ENCODE results near the gene DISC1.

The DISC1 gene

DNA sequence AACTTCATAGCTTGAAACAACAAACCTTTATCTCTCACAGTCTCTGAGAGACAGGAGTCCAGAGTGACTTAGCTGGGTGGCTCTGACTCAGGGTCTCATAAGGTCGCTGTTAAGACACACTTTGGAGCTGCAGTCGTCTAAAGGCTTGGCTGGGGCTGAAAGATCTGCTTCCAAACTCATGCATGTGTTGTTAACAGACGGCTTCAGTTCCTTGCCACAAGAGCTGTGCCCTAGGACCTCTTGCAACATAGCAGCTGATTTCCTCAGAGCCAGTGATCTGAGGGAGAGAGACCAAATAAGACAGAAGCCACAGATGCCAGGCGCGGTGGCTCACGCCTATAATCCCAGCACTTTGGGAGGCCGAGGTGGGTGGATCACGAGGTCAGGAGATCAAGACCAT is 176.8 kb downstream of the DISC1 start:
- no peak for DNase-seq (ENCODE audit: extremely low read depth in 1 of 2, low read depth in 1 of 2)

DNA sequence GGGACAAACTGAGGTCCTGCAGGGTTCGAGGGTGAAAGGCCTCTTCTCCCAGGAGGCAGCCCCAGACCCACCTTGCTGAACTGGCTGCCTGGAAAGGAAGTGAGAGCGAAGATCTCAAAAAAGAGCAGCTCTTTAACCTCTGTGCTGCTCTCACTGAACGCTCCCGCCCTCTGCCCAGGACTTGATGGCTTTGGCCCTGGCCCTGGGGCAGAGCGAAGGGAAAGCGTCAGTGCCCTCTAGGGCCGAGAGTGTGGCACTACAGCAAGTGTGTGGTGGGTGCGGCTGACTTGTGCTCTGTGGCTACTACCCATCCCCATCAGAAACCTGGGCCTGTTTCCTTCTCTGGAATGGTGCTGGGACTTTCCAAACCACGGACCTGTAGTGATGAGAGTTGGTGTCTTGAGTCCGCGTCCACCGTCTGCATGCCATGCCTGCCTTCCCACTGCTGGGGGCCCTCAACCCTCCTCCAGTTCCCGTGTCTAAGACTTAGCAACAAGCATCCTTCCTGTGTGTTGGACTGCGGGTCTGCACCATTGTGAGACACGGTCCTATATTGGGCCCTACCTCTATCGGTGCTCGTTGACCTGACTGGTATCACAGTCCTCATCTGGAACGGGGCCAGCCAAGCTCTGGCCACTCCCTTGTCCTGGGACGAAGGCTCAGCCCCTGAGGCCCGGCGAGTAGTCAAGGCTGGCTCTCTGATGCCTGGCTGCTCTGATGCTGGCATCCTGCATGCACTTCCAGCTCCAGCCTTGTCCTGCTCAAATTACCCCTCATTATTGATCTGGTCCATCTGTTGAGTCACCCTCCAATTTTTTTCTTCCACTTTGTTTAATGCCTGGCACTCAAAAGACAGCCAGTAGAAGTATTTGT is 180.3 kb downstream of the DISC1 start:
- DNase-seq (ENCODE audit: extremely low read depth in 1 of 2, low read depth in 1 of 2) = no peak

DNA sequence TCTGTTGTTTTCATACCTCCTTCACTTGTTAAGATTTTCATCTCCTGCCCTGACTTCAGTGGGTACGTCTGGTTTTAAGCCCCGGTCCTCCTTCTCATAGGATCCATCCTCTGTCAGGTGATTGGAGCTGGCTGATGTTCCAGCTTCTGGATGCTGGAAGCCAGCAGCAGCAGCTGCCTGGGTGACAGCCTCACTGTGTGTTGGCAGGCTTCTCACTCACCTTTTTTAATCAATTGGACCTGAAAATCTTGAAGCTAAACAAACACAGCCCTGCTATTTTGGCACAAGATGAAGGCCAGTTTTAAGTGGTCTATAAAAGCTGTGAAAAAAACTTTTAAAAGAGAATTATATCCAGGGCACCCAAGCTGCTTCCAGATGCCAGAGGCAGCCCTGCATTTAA is 181.0 kb downstream of the DISC1 start:
- DNase-seq (ENCODE audit: extremely low read depth in 1 of 2, low read depth in 1 of 2) = no peak

DNA sequence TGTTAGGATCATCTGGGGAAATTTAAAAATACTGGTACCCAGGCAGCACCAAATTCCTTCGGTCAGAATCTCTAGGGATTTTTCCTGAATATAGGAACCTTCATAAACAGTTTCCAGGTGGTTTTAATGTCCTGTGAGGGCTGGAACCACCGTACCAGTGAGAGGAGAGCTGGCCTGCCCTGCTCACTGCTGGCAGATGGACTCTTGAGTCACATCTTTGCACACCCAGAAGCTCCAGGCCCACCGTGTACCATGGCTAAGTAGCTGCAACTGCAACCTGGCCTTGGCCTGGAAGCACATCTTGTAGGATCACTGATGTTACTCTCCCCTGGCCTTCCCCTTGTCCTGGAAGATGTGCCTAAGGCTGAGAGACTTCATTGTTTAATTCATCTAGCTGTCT is 181.5 kb downstream of the DISC1 start:
- DNase-seq (ENCODE audit: extremely low read depth in 1 of 2, low read depth in 1 of 2) = no peak

DNA sequence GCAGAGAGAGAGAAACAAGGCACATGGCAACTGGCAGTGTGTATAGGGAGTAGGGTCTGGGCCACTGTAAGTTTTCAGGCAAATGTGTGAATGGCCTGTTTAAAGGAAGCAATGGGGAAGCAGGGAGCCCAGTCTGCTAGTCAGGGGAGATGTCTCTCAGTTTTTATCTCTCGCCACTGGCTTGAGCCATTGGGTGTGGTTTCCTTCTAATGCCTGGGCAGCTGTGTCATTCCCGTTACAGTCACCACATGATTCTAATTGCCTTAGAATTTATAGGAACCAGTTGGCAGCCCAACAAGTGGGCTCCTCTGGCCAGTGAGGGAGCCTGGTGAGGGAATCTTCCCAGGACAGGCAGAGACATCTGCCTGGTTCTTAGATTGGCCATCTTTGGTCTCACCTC is 182.4 kb downstream of the DISC1 start:
- no peak for DNase-seq (ENCODE audit: extremely low read depth in 1 of 2, low read depth in 1 of 2)

DNA sequence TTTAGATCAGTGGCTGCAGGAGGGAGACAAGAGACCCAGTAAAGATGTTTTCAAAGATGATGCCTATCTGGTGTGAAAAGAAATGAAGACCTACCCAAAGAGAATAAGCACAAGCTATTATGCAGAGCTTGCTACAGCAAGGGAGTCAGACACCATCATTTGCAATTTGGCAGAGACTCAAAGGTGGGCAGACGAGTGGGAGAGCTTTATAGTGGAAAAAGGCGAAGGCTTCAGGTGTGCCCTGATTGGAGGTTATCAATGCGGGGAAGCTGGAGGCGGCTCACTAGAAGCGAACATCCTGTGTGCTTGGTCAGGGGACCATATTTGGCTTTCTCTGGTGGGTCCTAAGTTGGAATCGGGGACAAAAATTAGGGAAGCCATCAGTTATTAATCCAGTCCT is 183.8 kb downstream of the DISC1 start:
- DNase-seq (ENCODE audit: extremely low read depth in 1 of 2, low read depth in 1 of 2) = no peak

DNA sequence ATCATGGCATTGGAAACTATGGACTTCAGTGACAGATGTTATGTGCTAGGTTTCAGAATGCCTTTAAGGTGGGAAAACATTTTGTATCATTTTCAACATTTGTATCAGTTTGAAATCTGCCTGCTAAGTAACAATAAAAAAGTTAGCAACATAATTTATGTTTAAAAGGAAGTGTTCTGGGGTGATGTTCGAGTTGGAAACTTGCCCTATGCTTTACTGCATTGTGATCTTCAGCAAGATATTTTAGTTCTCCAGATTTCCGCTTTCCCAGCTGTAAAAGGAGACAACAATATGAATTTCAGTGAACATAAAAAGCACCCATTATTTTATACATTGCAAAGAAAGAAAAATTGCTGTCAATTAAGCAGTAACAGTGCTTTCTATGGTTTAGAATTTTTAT is 187.4 kb downstream of the DISC1 start:
- DNase-seq (ENCODE audit: extremely low read depth in 1 of 2, low read depth in 1 of 2) = no peak

DNA sequence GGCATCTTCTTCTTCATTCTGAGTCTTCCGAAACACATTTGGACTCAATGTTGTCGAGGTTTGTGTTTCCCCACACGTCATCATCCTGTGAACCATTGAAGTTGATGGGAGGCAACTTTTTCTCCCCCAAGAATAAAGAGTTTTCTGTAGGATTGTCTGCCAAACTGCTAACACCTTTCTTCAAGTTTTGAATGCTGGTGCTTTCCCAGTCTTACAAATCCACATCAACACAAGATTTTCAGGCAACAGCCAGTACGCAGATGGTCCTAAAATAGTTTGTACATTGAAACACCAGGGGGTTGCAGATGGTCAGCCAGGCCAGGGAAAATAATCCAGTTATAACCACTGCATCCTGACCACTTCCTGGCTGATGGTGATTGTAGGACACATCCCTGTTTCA is 187.9 kb downstream of the DISC1 start:
- DNase-seq (ENCODE audit: extremely low read depth in 1 of 2, low read depth in 1 of 2) = no peak

DNA sequence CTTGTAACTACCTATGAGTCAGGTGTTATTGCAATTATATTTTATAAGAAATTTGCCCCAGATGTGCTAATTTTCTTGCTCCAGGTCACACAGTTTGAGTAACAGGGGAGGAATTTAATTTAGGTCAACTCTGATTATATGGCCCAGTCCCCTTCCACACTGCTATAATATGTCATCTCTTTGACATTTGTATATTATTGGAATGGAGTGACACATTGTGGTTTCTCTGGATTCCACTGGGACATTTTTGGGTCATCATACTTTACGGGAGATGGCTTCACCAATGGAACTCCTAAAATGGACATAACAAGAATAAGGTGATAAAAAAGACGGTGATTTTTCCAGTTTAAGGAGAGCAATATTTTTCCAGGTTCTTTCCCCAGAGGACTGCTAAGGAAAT is 191.2 kb downstream of the DISC1 start:
- no peak for DNase-seq (ENCODE audit: extremely low read depth in 1 of 2, low read depth in 1 of 2)

DNA sequence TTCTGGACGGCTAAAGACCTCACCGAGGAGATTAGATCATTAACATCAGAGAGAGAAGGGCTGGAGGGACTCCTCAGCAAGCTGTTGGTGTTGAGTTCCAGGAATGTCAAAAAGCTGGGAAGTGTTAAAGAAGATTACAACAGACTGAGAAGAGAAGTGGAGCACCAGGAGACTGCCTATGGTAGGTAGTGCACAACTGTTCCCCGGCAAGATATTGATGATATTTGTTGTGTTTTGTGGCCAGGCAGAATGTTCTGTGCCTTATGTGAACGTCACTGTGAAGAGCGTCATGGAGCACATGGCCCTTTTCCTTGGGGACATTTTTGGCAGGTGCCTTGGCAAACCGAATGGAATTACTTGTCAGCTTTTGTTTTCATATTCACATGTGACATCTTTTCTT is 191.7 kb downstream of the DISC1 start:
- DNase-seq (ENCODE audit: extremely low read depth in 1 of 2, low read depth in 1 of 2) = no peak

DNA sequence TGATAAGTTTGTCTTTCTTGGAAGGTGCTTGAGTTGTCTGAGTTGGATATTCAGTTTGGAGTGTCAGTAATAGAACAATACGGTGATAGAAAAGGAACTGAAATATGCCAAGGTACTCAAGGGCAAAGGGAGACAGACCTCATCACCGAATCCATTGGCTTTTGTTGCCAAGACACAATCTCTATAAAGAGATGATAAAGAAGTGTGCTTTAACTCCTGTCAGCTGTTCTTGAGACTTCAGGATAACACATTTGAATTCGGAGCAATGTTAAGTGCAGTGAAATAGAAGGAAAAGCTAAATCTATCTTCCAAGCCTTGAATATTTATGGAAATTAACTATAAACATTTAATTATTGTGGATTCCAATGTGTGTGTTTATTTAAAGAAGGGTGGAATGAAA is 194.7 kb downstream of the DISC1 start:
- DNase-seq (ENCODE audit: extremely low read depth in 1 of 2, low read depth in 1 of 2) = no peak

DNA sequence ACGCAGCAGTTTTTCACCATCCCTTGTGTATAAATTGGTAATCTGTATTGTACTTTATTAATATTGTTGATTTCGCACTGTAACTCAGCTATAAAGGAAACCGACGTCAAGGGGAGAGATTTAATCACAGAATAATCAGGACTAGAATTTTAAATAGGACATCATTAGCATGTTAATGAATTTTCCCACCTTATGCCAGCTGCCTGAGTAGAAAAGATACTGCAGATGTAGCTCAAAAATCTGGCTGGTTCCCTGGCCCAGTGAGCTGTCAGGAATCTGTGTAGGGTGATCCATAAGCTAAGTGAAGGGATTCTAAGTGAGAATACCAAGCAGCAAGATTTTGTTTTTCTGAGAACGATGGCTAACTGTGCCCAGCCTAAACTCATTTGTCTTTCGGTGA is 195.5 kb downstream of the DISC1 start:
- no peak for DNase-seq (ENCODE audit: extremely low read depth in 1 of 2, low read depth in 1 of 2)

DNA sequence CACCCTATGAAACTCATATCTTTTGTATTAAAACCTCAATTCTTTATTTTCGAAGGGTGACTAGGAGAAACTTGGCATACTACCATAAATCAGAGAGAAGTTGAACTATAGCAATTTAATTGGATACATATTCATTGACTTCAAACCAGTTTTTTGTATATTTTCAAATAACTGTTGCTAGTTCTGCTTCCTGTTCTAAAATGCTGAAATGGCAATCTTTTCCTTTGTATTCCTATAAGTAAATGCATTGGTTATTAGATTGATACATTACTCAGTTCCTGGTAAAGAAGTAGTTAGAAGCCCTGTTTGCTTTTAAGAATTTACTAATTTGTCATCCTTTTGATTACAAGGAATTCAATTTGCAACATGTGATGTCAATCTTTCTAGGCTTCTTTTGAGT is 200.0 kb downstream of the DISC1 start:
- DNase-seq (ENCODE audit: extremely low read depth in 1 of 2, low read depth in 1 of 2) = no peak

DNA sequence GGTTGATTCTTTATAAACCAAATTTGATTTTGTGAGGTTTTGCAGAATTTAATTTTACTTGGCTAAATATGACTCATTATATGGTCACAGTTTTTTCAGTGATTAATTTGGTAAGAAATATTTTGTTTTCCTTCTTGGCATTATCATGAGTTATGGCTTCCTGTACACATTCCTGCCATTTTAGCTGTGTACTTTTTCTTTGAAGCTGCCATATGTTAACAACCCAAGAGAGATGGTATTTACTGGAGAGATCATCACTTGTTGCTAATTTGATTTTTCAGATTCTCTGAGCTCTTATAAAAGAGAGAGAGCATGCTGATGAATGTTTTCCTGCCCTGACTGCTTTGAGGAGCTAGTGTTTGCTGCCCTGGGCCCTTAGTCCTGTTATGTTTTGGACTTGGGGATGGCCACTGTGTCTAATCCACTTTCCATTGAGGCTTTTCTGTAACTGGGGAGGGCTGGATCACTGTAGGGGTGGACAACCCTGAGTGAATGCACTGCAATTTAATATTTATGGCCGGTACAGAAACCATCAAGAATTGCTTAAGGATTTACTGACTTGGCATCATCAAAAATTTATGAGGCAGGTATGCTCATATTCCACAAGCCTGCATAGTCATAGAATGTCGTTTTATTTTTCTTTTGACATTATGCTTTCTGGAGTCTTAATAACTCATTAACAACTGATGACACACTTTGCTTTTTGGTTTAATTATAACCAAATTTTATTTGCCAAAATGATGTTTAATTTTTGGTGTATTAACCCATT is 200.9 kb downstream of the DISC1 start:
- DNase-seq (ENCODE audit: extremely low read depth in 1 of 2, low read depth in 1 of 2) = no peak

DNA sequence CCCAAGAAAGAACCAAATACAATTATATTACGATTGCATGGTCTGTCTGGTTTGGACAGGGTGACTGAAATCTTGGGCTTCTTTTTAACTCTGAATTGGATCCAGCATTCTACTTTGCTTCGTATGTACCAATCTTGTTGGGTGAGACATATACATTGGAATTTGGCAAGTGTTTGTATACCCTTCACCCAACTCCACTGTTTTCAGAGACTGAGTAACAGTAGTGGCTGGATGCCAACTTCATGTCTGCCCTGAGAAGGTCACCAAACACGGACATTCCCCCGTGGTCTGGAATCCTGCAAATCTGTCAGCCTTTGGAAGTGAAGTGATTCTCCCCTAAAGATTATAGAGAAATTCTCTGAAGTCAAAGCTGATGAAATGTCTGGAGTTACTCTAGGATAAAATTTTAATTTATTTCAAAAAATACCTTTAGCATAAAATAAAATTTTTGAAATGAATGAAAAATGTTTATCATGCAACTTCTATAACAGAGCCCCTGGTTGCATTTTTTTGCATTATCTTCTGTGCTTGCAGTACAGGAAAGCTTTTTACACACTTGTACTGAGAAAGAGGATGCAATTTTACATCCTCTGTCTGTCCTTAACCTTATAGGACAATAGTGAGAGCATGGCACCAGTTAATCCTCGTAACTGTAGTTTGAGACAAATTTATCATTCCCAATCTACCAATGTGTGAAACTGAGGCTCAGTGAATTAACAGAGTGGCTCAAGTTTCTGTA is 201.8 kb downstream of the DISC1 start:
- no peak for DNase-seq (ENCODE audit: extremely low read depth in 1 of 2, low read depth in 1 of 2)

DNA sequence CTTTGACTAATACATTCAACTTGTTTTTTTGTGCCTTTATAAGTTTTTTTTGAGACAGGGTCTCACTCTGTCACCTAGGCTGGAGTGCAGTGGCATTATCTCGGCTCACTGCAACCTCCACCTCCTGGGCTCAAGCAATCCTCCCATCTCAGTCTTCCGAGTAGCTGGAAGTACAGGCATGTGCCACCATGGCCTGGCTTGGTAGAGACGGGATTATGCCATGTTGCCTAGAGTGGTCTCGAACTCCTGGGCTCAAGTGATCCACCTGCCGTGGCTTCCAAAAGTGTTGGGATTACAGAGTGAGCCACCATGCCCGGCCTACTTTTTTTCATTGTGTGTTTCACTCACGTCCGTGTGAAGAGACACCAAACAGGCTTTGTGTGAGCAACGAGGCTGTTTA is 202.7 kb downstream of the DISC1 start:
- no peak for DNase-seq (ENCODE audit: extremely low read depth in 1 of 2, low read depth in 1 of 2)

DNA sequence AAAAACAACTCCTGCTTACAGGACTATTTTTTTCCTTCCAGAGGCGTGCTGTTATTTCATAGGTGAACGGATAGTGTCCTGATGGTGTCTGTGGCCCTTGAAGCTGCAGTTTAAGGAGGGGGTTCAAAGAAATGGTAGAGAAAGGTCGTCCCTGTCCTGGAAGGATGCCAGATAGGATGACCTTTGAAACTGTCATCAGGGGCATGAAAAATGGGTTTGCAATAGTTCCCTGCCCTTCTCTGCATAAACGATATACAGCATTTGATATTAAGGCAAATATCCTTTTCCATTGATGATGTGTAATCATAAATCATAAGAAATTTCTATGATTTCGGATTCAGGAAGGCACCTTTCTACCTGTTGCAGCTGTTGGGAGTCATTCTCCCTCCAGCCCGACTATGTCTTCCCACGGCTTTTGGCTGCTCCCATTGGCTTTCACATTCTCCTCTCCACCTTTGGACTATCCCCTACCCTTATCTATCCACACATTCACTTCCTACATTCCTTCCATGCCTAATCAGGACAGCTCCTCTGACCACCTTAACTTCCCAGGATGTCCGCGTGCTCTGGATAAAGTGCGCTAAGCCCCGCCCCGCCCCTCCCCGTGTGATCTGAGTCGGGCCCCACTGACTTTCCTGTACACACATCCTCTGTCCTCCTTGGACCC is 209.8 kb downstream of the DISC1 start:
- no peak for DNase-seq (ENCODE audit: extremely low read depth in 1 of 2, low read depth in 1 of 2)

DNA sequence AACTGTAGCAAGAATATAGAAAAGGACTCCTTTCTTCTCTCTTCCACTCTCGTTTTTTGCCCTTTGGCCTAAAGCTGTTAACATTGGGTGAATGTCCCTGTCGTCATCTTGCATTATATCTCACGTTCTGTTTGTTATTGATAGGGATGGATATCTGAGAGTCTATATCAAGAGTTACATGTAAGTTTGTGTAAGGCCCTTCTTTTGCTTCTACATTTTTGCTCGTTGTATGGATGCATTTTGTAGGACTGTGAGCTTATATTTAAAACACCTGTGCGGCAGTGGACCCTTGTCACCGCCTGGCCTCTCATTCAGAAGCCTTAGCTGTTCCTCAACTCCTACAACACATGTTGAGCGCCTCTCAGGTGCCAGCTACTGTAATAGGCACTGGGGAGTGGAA is 211.9 kb downstream of the DISC1 start:
- no peak for DNase-seq (ENCODE audit: extremely low read depth in 1 of 2, low read depth in 1 of 2)

DNA sequence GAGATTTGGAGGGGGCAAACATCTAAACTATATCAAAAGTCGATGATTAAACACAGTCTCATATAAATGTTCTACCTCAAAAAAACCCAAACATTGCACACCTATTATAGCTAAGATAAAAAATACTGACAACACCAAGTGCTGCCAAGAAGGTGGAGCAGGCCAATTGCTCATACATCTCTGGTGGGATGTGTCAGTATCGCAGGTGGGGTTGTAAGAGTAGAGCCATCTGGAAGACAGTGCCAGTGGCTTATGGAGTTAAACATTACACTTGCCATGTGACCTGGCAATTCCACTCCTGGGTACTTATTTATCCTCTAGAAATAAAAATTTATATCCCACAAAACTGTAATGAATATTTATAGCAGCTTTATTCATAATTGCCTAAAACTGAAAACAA is 213.4 kb downstream of the DISC1 start:
- no peak for DNase-seq (ENCODE audit: extremely low read depth in 1 of 2, low read depth in 1 of 2)

DNA sequence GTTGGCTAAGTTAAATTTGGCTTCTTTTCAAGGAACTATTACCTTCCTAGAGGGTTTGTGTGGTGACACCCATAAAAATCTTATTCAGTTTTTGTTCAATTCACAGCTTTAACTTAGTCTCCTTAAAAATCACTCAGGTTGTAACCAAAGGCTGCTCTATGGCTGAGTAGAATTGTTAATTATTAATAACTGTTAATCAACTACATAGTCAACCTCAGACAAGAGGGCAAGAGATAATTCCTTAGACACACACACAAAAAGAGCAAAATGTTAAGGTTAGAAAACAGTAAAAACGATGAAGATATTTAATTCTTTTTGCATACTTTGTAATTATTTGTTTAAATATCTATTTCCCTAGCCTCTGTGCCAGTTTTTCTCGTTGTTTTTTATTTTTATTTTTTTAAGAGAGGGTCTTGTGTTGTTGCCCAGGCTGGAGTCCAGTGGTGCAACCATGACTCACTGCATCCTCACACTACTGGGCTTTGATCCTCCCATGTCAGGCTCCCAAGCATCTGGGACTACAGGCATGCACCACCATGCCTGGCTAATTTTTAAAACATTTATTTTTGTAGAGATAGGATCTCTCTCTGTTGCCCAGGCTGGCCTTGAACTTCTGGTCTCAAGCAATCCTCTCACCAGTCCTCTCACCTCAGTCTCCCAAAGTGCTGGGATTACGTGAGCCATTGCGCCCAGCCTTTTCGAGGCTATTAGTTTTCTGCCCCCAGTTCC is 215.2 kb downstream of the DISC1 start:
- DNase-seq (ENCODE audit: extremely low read depth in 1 of 2, low read depth in 1 of 2) = no peak

Measured in activated CD8-positive, alpha-beta memory T cell treated with anti-CD3 and anti-CD28 coated beads for 1 hour (primary cell).